GM23248 (cell line): Measurements from ENCODE around the gene CD79A.

ENCODE experiments used
- EZH2 ChIP-seq: fragments of 200-600 bp; sonication (generic); IDR thresholded peaks from 2 replicates; pipeline ENCODE4 v1.6.1; 2018; ENCODE audit warnings: antibody characterized with exemption, mild to moderate bottlenecking; ENCODE audit not compliant: insufficient read depth, poor library complexity, severe bottlenecking
- EZH2phosphoT487 ChIP-seq: fragments of 200-600 bp; sonication (generic); IDR thresholded peaks from 2 replicates; pipeline ENCODE4 v1.6.1; 2018; ENCODE audit warnings: antibody characterized with exemption, moderate library complexity, mild to moderate bottlenecking, low read depth; ENCODE audit not compliant: insufficient read depth

DNA sequence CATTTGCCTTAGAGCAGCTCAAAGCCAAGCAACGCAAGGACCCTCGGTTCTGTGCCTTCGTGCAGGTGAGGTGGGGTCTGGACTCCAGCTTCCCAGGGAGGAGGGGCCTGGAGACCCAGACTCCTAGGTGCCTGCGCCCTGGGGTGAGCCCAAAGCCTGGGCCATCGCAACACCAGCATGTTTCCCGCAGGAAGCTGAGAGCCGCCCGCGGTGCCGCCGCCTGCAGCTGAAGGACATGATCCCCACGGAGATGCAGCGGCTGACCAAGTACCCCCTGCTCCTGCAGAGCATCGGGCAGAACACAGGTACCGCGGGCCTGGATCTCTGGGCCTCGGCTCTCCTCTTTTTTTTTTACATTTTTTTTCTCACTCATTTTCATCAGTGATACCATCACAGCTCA lies 25.5 kb downstream of the CD79A start:
- no peak for TF ChIP-seq EZH2
- no peak for TF ChIP-seq EZH2phosphoT487
